Stimulated activated CD4-positive, alpha-beta T cell treated with anti-CD3 and anti-CD28 coated beads, Interleukin-1b, Interleukin-23, amount 100 ng/mL, for 4 hours (primary cell): ENCODE measurements around the gene TIMELESS.
"Not testable (repeated sequence)": the region's sequence is repeated elsewhere in the genome, so short reads cannot be mapped to it uniquely, and the experiment has no call there.

Source experiments
- DNase-seq, 2 donors: peaks; one replicate each; pipeline ENCODE4 v3.0.0-alpha.2; 2020; ENCODE audit warnings: low read depth in 2 of 2

The TIMELESS gene

GRCh38 chr12:56404227-56404626 is 45.0 kb downstream of the TIMELESS start:
- DNase-seq, result not testable (repeated sequence)

- DNase-seq, result not testable (repeated sequence)
Measured at GRCh38 chr12:56401612-56402011, 47.6 kb downstream of the TIMELESS start.

GRCh38 chr12:56401125-56401524 is 48.1 kb downstream of the TIMELESS start:
- DNase-seq, result not testable (repeated sequence)

- not testable (repeated sequence) for DNase-seq
Measured at GRCh38 chr12:56399466-56399865, 49.8 kb downstream of the TIMELESS start.

- no peak for DNase-seq
Measured at GRCh38 chr12:56398324-56398723, 50.9 kb downstream of the TIMELESS start.

- no peak for DNase-seq
Measured at GRCh38 chr12:56392331-56392730, 56.9 kb downstream of the TIMELESS start.

- no peak for DNase-seq
Measured at GRCh38 chr12:56391721-56392120, 57.5 kb downstream of the TIMELESS start.

- no peak for DNase-seq
Measured at GRCh38 chr12:56389412-56389811, 59.8 kb downstream of the TIMELESS start.

GRCh38 chr12:56387152-56387736 is 62.0 kb downstream of the TIMELESS start:
- DNase-seq, result no peak

- DNase-seq, result no peak
Measured at GRCh38 chr12:56385873-56386272, 63.4 kb downstream of the TIMELESS start.

GRCh38 chr12:56382611-56383010 is 66.6 kb downstream of the TIMELESS start:
- DNase-seq, result no peak

GRCh38 chr12:56377989-56378316 is 71.3 kb downstream of the TIMELESS start:
- DNase-seq, result no peak

- no peak for DNase-seq
Measured at GRCh38 chr12:56377310-56377988, 71.8 kb downstream of the TIMELESS start.

GRCh38 chr12:56375598-56376434 is 73.4 kb downstream of the TIMELESS start:
- no peak for DNase-seq

- no peak for DNase-seq
Measured at GRCh38 chr12:56374726-56375597, 74.3 kb downstream of the TIMELESS start.

- no peak for DNase-seq
Measured at GRCh38 chr12:56373515-56373914, 75.7 kb downstream of the TIMELESS start.

- DNase-seq, result no peak
Measured at GRCh38 chr12:56366948-56367347, 82.3 kb downstream of the TIMELESS start.
